HEK293T (cell line): Measurements from ENCODE around the gene ZNF236.

Experiments
- ARNT ChIP-seq: fragments of 450-650 bp; IDR thresholded peaks from 2 replicates; pipeline ENCODE4 v1.6.1; 2017; ENCODE audit warnings: mild to moderate bottlenecking
- FOXA1 ChIP-seq: fragments of 450-650 bp; IDR thresholded peaks from 2 replicates; pipeline ENCODE4 v1.6.1; 2016; ENCODE audit warnings: mild to moderate bottlenecking
- FOXM1 ChIP-seq: fragments of 450-650 bp; IDR thresholded peaks from 2 replicates; pipeline ENCODE4 v1.6.1; 2017; ENCODE audit warnings: mild to moderate bottlenecking, borderline replicate concordance
- HDGF ChIP-seq: fragments of 450-650 bp; IDR thresholded peaks from 2 replicates; pipeline ENCODE4 v1.6.1; 2017; ENCODE audit warnings: antibody characterized with exemption, borderline replicate concordance
- L3MBTL2 ChIP-seq: fragments of 450-650 bp; conservative IDR thresholded peaks from 2 replicates; pipeline ENCODE4 v1.6.1; 2016; ENCODE audit warnings: mild to moderate bottlenecking
- LEF1 ChIP-seq: fragments of 450-650 bp; IDR thresholded peaks from 2 replicates; pipeline ENCODE4 v1.6.1; 2017; ENCODE audit warnings: mild to moderate bottlenecking, borderline replicate concordance
- NFRKB ChIP-seq: fragments of 450-650 bp; IDR thresholded peaks from 2 replicates; pipeline ENCODE4 v1.6.1; 2016; ENCODE audit warnings: mild to moderate bottlenecking, moderate library complexity
- SP1 ChIP-seq: fragments of 450-650 bp; IDR thresholded peaks from 2 replicates; pipeline ENCODE4 v1.6.1; 2017
- SUZ12 ChIP-seq: fragments of 450-650 bp; IDR thresholded peaks from 2 replicates; pipeline ENCODE4 v1.6.1; 2016; ENCODE audit warnings: mild to moderate bottlenecking
- ZNF384 ChIP-seq: fragments of 450-650 bp; IDR thresholded peaks from 2 replicates; pipeline ENCODE4 v1.6.1; 2016

DNA sequence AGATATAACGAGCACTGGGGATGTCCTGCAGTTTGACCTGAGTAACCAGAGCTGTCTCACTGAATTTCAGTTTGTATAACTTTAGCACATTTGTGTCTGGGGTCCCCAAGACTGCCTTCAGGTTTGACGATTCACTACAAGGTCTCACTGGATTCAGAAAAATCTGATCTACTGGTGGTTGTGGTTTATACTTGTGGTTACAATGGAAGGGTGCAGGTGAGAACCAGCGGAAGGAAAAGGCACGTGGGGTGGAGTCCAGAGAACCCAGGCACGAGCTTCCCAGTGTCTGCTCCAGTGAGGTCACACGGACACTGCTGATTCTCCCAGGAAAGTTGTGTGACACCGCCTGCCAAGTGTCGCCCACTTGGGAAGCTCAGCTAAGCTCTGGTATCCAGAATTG, 126.0 kb downstream of the ZNF236 start:
- TF ChIP-seq FOXM1 (no peak), L3MBTL2 (no peak), SUZ12 (no peak), SP1 (no peak), LEF1 (no peak), HDGF (no peak), ARNT (no peak), NFRKB (no peak), FOXA1 (no peak), ZNF384 (no peak)
